IMR-90 (cell line): Measurements from ENCODE around the gene ZNF266. TPM values are rescaled to one million over a fixed set of nuclear protein-coding genes. Genes with fewer than 3 reads are reported as not detected.

Experiments
- ATAC-seq: fragments of 200-7000 bp; cut with Tn5 transposase; 2 replicates; pipeline ENCODE4 v1.9.1; 2020; ENCODE audit warnings: low read depth, mild to moderate bottlenecking, moderate library complexity
- BruUV-seq: library from RNA; stranded (reverse); fragments of 400-500 nt; replicated peaks from 2 replicates; lab custom pipeline; 2021; lab: Mats Ljungman, UMichigan
- CTCF ChIA-PET: fragments of 300-600 bp; formaldehyde crosslinking; extraction: SDS; loops from one replicate; lab custom pipeline; 2021; ENCODE audit warnings: antibody characterized with exemption; lab: Yijun Ruan, JAX
- POLR2A ChIA-PET: fragments of 300-600 bp; sonication (Branson Sonifier 250); formaldehyde crosslinking; loops from one replicate; lab custom pipeline; 2022; ENCODE audit warnings: antibody characterized with exemption; ENCODE audit not compliant: unreplicated experiment; lab: Charles Lee
- DNase-seq: peaks from one replicate; pipeline ENCODE4 v3.0.0; 2013
- H2AFZ ChIP-seq: replicated peaks from 2 replicates; pipeline ENCODE3; 2013; ENCODE audit warnings: low read length, mild to moderate bottlenecking; ENCODE audit not compliant: poor library complexity
- H2AK5ac ChIP-seq: 2 replicates; pipeline ENCODE4 v1.6.1; 2013; ENCODE audit warnings: low read depth, low read length, inconsistent platforms
- H2AK9ac ChIP-seq: replicated peaks from 2 replicates; pipeline ENCODE3; 2013; ENCODE audit warnings: mild to moderate bottlenecking, low read depth, low read length, moderate library complexity; ENCODE audit not compliant: poor library complexity
- H2BK120ac ChIP-seq: 2 replicates; pipeline ENCODE4 v1.6.1; 2013; ENCODE audit warnings: low read depth, low read length, inconsistent platforms
- H2BK15ac ChIP-seq: 3 replicates; pipeline ENCODE4 v1.6.1; 2013; ENCODE audit warnings: low read depth, low read length, inconsistent platforms
- H2BK20ac ChIP-seq: 2 replicates; pipeline ENCODE4 v1.6.1; 2013; ENCODE audit warnings: low read depth, mild to moderate bottlenecking, inconsistent platforms, low read length, moderate library complexity
- H2BK5ac ChIP-seq: 2 replicates; pipeline ENCODE4 v1.6.1; 2013; ENCODE audit warnings: mild to moderate bottlenecking, low read depth, low read length, inconsistent platforms; ENCODE audit not compliant: poor library complexity, severe bottlenecking
- H3K14ac ChIP-seq: replicated peaks from 2 replicates; pipeline ENCODE4 v1.6.1; 2013; ENCODE audit warnings: low read depth, low read length, inconsistent platforms
- H3K18ac ChIP-seq: 2 replicates; pipeline ENCODE4 v1.6.1; 2013; ENCODE audit warnings: low read depth, low read length, control low read depth
- H3K23ac ChIP-seq: 2 replicates; pipeline ENCODE4 v1.6.1; 2013; ENCODE audit warnings: low read depth, low read length, inconsistent platforms
- H3K27ac ChIP-seq: 2 replicates; pipeline ENCODE4 v1.5.1; 2013; ENCODE audit warnings: mild to moderate bottlenecking, control low read depth, low read length; ENCODE audit not compliant: insufficient read depth
- H3K27me3 ChIP-seq: 2 replicates; pipeline ENCODE4 v1.6.1; 2013; ENCODE audit warnings: low read length; ENCODE audit not compliant: control insufficient read depth, insufficient read depth
- H3K36me3 ChIP-seq: 2 replicates; pipeline ENCODE4 v1.6.1; 2013; ENCODE audit warnings: low read length, mixed read lengths; ENCODE audit not compliant: control insufficient read depth, insufficient read depth
- H3K4ac ChIP-seq: 2 replicates; pipeline ENCODE4 v1.6.1; 2013; ENCODE audit warnings: low read depth, low read length, inconsistent platforms
- H3K4me1 ChIP-seq: 2 replicates; pipeline ENCODE4 v1.6.1; 2013; ENCODE audit warnings: low read length, mixed read lengths; ENCODE audit not compliant: control insufficient read depth, insufficient read depth
- H3K4me2 ChIP-seq: 2 replicates; pipeline ENCODE4 v1.6.1; 2013; ENCODE audit warnings: low read depth, mild to moderate bottlenecking, control low read depth, low read length, moderate library complexity
- H3K4me3 ChIP-seq: 2 replicates; pipeline ENCODE4 v1.5.1; 2013; ENCODE audit warnings: low read depth, mild to moderate bottlenecking, control low read depth, low read length, moderate library complexity; ENCODE audit not compliant: insufficient read depth
- H3K56ac ChIP-seq: 2 replicates; pipeline ENCODE4 v1.6.1; 2013; ENCODE audit warnings: low read length, inconsistent platforms; ENCODE audit not compliant: insufficient read depth; ENCODE audit errors: extremely low read depth
- H3K79me1 ChIP-seq, 2 experiments: 2 replicates each; pipeline ENCODE4 v1.6.1; 2013; ENCODE audit warnings: low read length in 2 of 2, inconsistent platforms in 1 of 2, low read depth in 1 of 2
- H3K9ac ChIP-seq: 2 replicates; pipeline ENCODE4 v1.6.1; 2013; ENCODE audit warnings: low read depth, low read length, control low read depth
- H3K9me1 ChIP-seq: 2 replicates; pipeline ENCODE4 v1.6.1; 2013; ENCODE audit warnings: low read length, inconsistent platforms; ENCODE audit not compliant: insufficient read depth
- H3K9me3 ChIP-seq: 2 replicates; pipeline ENCODE4 v1.6.1; 2013; ENCODE audit warnings: low read length; ENCODE audit not compliant: control insufficient read depth, insufficient read depth
- H4K20me1 ChIP-seq: 2 replicates; pipeline ENCODE4 v1.6.1; 2013; ENCODE audit warnings: low read length, inconsistent platforms; ENCODE audit not compliant: insufficient read depth
- H4K5ac ChIP-seq: 2 replicates; pipeline ENCODE4 v1.6.1; 2013; ENCODE audit warnings: mild to moderate bottlenecking, low read depth, low read length, control low read depth
- H4K8ac ChIP-seq, 2 experiments: 2 replicates each; pipeline ENCODE4 v1.6.1; 2013; ENCODE audit warnings: low read depth in 2 of 2, low read length in 2 of 2, control low read depth in 1 of 2, inconsistent platforms in 1 of 2
- H4K91ac ChIP-seq: 2 replicates; pipeline ENCODE4 v1.6.1; 2013; ENCODE audit warnings: low read depth, low read length, inconsistent platforms; ENCODE audit not compliant: insufficient read depth
- BHLHE40 ChIP-seq: fragments of 150-350 bp; IDR thresholded peaks from 2 replicates; pipeline ENCODE4 v1.6.1; 2016; ENCODE audit warnings: mild to moderate bottlenecking, low read depth, low read length
- CEBPB ChIP-seq: IDR thresholded peaks from 2 replicates; pipeline ENCODE4 v1.6.1; 2012; ENCODE audit warnings: low read depth, low read length, improper control_type of control experiment
- CHD1 ChIP-seq: IDR thresholded peaks from 2 replicates; pipeline ENCODE4 v1.6.1; 2012; ENCODE audit warnings: low read depth, low read length, improper control_type of control experiment
- CTCF ChIP-seq: conservative IDR thresholded peaks from 2 replicates; pipeline ENCODE4 v1.5.1; 2012; ENCODE audit warnings: mild to moderate bottlenecking, low read depth, low read length, improper control_type of control experiment
- FOS ChIP-seq: fragments of 150-350 bp; IDR thresholded peaks from 2 replicates; pipeline ENCODE4 v1.6.1; 2016; ENCODE audit warnings: low read depth, low read length
- MAFK ChIP-seq: IDR thresholded peaks from 2 replicates; pipeline ENCODE4 v1.6.1; 2012; ENCODE audit warnings: low read depth, low read length, improper control_type of control experiment
- MAZ ChIP-seq: IDR thresholded peaks from 2 replicates; pipeline ENCODE4 v1.6.1; 2012; ENCODE audit warnings: low read depth, mild to moderate bottlenecking, low read length, improper control_type of control experiment, moderate library complexity, borderline replicate concordance
- MXI1 ChIP-seq: IDR thresholded peaks from 2 replicates; pipeline ENCODE4 v1.6.1; 2012; ENCODE audit warnings: low read depth, mild to moderate bottlenecking, low read length, moderate library complexity, borderline replicate concordance
- NFE2L2 ChIP-seq: fragments of 150-350 bp; IDR thresholded peaks from 2 replicates; pipeline ENCODE4 v1.6.1; 2016; ENCODE audit warnings: low read depth, mild to moderate bottlenecking, low read length
- POLR2A ChIP-seq: IDR thresholded peaks from 2 replicates; pipeline ENCODE4 v1.6.1; 2012; ENCODE audit warnings: mild to moderate bottlenecking, low read depth, low read length
- RAD21 ChIP-seq: IDR thresholded peaks from 2 replicates; pipeline ENCODE4 v1.6.1; 2012; ENCODE audit warnings: low read length, improper control_type of control experiment
- RCOR1 ChIP-seq: IDR thresholded peaks from 2 replicates; pipeline ENCODE4 v1.6.1; 2012; ENCODE audit warnings: mild to moderate bottlenecking, low read length, improper control_type of control experiment; ENCODE audit not compliant: insufficient replicate concordance
- RFX5 ChIP-seq: IDR thresholded peaks from 2 replicates; pipeline ENCODE4 v1.8.0; 2012; ENCODE audit warnings: low read depth, mild to moderate bottlenecking, low read length, moderate library complexity
- SMC3 ChIP-seq: fragments of 150-350 bp; IDR thresholded peaks from 2 replicates; pipeline ENCODE4 v1.6.1; 2016; ENCODE audit warnings: low read depth, mild to moderate bottlenecking, antibody characterized with exemption, low read length, moderate library complexity
- WGBS, 2 experiments: methylation state at CpG; one replicate each; pipeline versions ENCODE4 v1.1.5 to v1.1.7; 2013; ENCODE audit warnings: missing lambda C conversion rate in 2 of 2; ENCODE audit not compliant: insufficient read length in 1 of 2; ENCODE audit errors: extremely low coverage in 2 of 2; 5-methylcytosine and 5-hydroxymethylcytosine counted together
- dilution Hi-C: fragments of 300-500 bp; cut with HindIII; formaldehyde crosslinking; loops from one replicate; pipeline ENCODE4 v1.14.3; 2018; ENCODE audit warnings: low sequenced_read_pairs; ENCODE audit not compliant: unreplicated experiment
- in situ Hi-C: fragments of 300-500 bp; cut with MboI; formaldehyde crosslinking; loops from 3 replicates; pipeline ENCODE4 v1.14.3; 2019; ENCODE audit warnings: low sequenced_read_pairs, inconsistent platforms, mixed read lengths
- intact Hi-C: fragments of 100-400 bp; cut with micrococcal nuclease; formaldehyde crosslinking; loops from 2 replicates; pipeline ENCODE4 v1.10.0; 2022
- polyA plus RNA-seq, 3 experiments: library from polyadenylated mRNA; depleted of rRNA; stranded (reverse); fragments of >200 nt; gene quantifications; 2 replicates each; pipeline ENCODE4 v1.2.3, GENCODE V29; 2012; ENCODE audit warnings: low replicate concordance in 1 of 3
- total RNA-seq: library from RNA; depleted of rRNA; stranded (reverse); fragments of >200 nt; gene quantifications from 2 replicates; pipeline ENCODE4 v1.2.3, GENCODE V29; 2012
- TF ChIP-seq, protein P1 (sequence below): fragments of 150-350 bp; IDR thresholded peaks from 2 replicates; pipeline ENCODE4 v1.6.1; 2017; ENCODE audit warnings: mild to moderate bottlenecking, antibody characterized with exemption, low read length, low read depth
- TF ChIP-seq, protein P2 (sequence below): fragments of 150-350 bp; IDR thresholded peaks from 2 replicates; pipeline ENCODE4 v1.6.1; 2016; ENCODE audit warnings: low read depth, mild to moderate bottlenecking, low read length, moderate library complexity, borderline replicate concordance

The ZNF266 gene
- total and polyA plus RNA-seq, 2 of the 4 experiments (the other 2 are of a cell fraction) = 9.3 to 9.8 TPM

- no peak overlapping the region for H3K56ac ChIP-seq
- no peak overlapping the region for H3K23ac ChIP-seq
- no TSS peak for BruUV-seq
- H3K27ac ChIP-seq = no peak overlapping the region
- H4K5ac ChIP-seq = no peak overlapping the region
- H2AK5ac ChIP-seq = no peak overlapping the region
- H4K8ac ChIP-seq = no peak overlapping the region
- ChIA-PET POLR2A (no interaction called here), CTCF (no interaction called here)
- H4K20me1 ChIP-seq = no peaks in the 10 kb centered on the region
- no peak overlapping the region for H2AK9ac ChIP-seq
- no peak overlapping the region for H2BK15ac ChIP-seq
- no peak overlapping the region for H3K4me3 ChIP-seq
- no peak overlapping the region for H3K4ac ChIP-seq
- no peaks in the 10 kb centered on the region for H3K4me1 ChIP-seq
- no peak overlapping the region for H2AFZ ChIP-seq
- no peak overlapping the region for H2BK5ac ChIP-seq
- intact Hi-C loops = no loop called here
- no CpG with 5 or more reads among the region's 7 CpGs for WGBS, 2 experiments
- H3K9me1 ChIP-seq = no peaks in the 10 kb centered on the region
- H2BK120ac ChIP-seq = no peak overlapping the region
- H4K91ac ChIP-seq = no peak overlapping the region
- dilution Hi-C loops = no loop called here
- no peak overlapping the region for H3K18ac ChIP-seq
- H3K36me3 ChIP-seq = no peaks in the 10 kb centered on the region
- TF ChIP-seq RFX5 (no peak), CEBPB (no peak), NFE2L2 (no peak), MXI1 (no peak), MAZ (no peak), SMC3 (no peak), BHLHE40 (no peak), RAD21 (no peak), CHD1 (no peak), FOS (no peak), CTCF (no peak), RCOR1 (no peak), POLR2A (no peak), MAFK (no peak)
- TF ChIP-seq, protein P1, sequence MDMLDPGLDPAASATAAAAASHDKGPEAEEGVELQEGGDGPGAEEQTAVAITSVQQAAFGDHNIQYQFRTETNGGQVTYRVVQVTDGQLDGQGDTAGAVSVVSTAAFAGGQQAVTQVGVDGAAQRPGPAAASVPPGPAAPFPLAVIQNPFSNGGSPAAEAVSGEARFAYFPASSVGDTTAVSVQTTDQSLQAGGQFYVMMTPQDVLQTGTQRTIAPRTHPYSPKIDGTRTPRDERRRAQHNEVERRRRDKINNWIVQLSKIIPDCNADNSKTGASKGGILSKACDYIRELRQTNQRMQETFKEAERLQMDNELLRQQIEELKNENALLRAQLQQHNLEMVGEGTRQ = no peak
- TF ChIP-seq, protein P2, sequence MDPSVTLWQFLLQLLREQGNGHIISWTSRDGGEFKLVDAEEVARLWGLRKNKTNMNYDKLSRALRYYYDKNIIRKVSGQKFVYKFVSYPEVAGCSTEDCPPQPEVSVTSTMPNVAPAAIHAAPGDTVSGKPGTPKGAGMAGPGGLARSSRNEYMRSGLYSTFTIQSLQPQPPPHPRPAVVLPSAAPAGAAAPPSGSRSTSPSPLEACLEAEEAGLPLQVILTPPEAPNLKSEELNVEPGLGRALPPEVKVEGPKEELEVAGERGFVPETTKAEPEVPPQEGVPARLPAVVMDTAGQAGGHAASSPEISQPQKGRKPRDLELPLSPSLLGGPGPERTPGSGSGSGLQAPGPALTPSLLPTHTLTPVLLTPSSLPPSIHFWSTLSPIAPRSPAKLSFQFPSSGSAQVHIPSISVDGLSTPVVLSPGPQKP = no peak
- ATAC-seq = no peak
- no peak for DNase-seq
- in situ Hi-C loops = no loop called here
- no peak overlapping the region for H3K9ac ChIP-seq
- H3K9me3 ChIP-seq = peaks cover 35% of the 10 kb centered on the region
- H3K27me3 ChIP-seq = no peaks in the 10 kb centered on the region
- H3K4me2 ChIP-seq = no peak overlapping the region
- H3K79me1 ChIP-seq = no peaks in the 10 kb centered on the region
- no peak overlapping the region for H2BK20ac ChIP-seq
- H3K14ac ChIP-seq = no peak overlapping the region
Observed at GRCh38 chr19:9467161-9467560, 31.8 kb upstream of the ZNF266 start.
